GM19372 (cell line): ENCODE measurements around the gene DEGS2.
A peak's percentile ranks its signal among the peaks of the same experiment; 100 is the strongest.

Experiments
- ATAC-seq: cut with Tn5 transposase; IDR thresholded peaks from one replicate; pipeline ENCODE4 v1.9.1; 2021; ENCODE audit warnings: mild to moderate bottlenecking, low read depth, moderate library complexity; ENCODE audit not compliant: unreplicated experiment

DEGS2 gene

DNA sequence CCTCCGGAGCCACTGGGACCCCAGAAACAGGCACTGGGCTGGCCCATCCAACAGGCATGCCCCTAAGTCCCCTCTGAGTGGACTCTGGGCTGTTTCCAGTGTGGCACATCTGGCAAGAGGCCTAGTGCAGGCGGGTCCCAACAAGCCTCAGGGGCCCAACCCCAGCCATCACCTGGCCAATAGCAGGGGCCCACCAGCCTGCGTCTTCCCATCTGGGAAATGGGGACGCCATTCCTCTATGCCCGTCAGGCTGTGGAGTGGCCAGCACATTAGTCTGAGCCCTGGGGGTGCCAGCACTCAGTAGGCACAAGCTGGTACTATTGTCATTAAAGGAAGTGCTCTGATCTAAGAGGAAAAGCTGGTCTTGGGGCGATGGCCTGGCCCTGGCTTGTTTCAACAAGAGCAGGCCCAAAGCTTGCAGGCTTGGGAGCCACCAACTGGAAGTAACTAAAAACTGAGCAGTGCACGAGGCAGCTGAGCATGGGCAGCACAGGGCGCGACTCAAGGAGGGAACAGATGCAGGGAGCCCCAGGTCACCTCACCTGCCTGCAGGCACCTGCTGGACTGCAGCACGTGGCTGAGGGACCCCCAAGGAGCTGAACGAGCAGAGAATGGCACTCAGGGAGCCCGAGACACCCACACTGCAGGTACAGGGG, 8.4 kb downstream of the DEGS2 start:
- ATAC-seq: no peak

DNA sequence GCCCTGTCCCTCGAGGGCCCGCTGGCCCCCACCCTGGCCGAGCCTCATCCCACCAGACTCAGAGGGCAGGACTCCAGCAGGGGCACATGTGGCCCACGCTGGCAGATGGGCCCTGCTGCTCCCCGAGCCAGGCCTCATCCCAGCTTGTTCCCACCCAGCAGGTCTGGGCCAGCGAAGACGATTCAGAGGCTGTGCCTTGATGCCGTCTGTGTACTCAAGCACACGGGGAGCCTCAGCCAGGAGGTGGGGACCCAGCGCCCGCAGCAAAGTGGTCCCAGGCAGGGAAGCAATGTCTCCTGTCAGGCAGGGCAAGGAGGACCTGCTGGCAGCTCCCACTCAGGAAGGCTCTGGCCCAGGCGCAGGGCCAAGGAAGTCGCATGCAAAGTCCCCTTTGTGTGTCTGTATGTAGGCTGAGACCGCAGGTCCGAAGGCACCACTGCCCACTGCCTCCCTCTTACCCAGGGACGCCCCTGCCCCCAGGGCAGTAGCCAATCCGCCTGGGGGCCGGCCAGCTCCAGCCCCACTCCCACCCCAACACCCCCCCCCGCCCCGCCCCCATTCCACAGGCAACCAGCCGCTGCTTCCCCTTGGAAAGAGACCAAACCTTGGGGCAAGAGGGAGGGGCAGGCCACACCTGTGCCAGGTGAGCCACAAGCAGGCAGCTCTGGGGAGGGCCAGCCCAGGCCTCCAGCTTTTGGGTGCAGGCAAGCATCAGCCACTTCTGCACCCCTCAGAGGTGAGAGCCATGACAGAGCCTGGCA, 9.4 kb downstream of the DEGS2 start:
- no peak for ATAC-seq

DNA sequence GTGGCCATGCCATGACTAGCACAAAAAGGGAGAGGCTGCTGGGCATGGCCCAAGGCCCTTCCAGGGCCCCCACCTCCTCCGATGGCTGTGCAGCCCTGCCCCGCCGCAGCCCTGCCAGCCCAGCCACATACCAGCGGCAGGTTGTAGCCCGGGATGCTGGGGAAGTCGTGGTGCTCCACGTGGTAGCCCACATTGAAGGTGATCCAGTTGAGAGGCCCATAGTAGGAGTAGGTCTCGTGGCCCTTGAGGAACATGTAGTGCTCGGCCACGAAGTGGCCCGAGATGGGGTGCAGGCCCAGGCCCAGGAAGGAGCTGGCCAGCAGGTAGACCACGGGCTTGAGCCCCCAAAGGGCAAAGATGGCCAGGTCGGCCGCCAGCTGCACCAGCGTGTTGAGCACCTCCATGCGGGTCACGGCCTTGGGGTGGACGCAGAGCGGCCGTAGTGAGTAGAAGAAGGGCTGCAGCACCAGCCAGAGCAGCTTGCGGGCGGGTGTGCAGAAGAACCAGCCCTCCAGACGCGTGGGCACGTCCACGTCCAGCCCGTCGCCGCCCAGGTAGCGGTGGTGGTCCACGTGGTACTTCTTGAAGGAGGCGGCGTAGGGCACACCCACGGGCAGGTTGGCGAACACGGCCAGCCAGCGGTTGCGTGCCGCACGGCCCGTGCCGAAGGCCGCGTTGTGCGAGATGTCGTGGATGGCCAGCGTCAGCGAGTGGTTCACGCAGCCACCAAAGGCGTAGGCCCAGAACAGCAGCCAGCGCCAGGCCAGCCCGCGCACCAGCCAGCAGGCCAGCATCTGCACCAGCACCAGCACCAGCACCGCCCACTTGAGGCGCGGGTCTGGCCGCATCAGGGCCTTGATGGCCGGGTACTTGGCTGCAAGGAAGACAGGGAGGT, 10.4 kb downstream of the DEGS2 start:
- no peak for ATAC-seq

DNA sequence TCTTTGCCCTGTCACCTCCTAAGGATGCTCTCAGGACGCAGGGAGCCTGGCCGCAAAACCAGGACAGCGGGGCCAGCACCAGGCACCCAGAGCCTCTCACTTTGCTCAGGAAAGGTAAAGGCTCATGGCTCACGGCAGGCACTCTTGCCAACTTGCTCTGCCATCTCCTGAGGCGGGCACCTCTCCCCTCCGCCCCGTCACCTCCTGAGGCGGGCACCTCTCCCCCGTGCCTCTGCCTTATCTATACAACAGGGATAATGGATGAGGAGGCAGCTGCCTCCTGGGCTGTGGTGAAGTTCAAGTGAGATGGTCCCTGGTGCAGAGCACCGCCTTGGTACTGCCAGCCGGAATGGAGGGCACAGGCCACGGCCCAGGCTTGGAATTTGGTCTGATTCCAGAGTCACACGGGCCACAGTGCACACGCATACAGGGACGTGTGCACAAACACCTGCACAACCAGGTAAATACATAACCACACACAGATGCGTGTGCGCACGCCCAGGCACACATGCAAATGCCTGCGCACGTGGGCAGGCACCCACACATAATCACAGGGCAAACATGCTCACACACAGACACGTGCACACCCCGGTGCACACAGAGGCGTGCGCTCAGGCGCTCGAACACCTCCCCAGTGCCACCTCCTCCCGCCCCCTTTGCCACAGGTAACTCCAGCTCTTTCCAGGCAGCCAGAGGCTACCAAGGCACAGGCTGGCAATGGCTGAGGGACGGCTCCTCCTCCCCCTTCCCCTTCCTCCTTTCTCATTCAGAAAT, 11.6 kb downstream of the DEGS2 start:
- no peak for ATAC-seq

DNA sequence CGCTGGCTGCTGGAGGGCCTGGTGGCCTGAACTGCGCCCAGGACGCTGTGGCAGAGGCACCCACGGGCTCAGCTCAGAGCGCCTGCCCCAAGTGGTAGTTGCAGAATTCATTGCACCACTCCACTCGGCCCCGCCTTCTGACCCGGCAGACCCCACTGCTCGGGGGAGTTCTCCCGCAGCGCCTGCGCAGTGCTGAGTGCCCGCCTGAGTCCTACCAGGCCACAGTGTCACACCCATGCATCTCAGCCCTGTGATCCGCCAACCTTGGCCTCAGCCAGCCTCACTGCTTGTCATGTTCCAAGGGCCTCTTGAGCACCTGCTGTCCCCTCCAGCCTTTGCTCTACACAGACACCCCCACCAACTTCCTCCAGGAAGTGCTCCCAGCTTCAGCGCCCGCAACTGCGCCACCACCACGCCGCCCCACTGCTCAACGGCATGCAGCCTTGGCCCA, 12.2 kb downstream of the DEGS2 start:
- ATAC-seq: no peak

DNA sequence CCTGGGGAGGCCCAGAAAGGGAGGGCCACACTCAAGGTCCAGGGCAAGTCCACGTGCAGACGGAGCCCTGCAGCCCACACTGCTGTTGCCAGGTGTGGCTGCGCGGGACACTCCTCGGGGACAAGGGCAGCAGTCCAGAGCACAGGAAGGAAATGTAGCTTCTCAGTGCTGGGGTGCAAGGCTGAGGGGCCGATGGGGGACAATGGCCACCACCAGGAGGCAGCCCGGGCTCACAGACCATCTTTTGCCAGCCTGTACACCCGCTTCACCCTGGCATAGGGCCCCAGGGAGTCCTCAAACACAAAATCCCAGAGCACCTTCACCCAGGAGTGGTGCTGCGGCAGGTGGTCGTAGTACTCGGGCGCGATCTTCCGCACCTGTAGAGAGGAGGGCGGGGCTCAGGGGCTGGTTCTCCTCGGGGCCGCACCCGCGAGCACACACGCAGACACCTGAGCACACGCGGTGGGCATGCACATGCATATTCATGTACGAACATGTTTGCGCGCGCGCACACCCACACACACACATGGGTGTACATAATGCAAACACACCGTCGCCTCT, 12.8 kb downstream of the DEGS2 start:
- ATAC-seq: no peak

DNA sequence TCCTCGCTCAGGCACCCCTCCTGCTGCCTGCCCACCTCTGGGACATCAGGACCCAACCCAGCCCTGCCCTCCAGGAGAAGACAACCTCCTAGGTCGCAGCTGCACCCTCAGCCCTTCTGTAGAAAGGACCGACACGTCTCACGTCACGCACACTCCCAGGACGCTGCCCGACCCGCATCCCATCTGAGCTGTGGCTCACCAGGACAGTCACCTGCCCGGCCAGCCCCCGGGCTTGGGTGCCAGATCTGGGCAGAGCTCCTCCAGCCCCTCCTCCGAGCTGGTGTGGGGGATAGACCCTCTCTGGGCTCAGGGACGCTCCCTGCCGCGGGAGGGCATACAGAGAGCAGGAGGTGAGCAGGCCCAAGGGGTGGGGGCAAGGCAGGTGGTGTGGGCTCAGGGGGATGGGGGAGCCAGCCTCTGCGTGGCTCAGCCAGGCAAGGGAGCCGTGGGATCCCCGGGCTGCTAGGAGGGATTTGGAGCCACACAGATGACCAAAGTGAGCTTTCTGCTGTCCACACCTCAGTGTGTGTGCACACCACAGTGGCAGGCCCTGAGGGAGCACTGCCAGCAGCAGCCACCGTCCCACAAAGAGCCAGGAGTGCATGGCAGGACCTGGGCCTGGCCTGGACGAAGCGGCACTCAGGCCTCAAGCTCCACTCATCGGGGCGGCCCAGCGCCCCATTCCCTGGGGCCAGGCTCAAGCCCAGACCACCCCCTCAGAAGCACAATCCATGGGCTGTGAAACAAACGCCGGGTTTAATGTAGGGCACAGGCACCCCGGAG, 13.6 kb downstream of the DEGS2 start:
- no peak for ATAC-seq

DNA sequence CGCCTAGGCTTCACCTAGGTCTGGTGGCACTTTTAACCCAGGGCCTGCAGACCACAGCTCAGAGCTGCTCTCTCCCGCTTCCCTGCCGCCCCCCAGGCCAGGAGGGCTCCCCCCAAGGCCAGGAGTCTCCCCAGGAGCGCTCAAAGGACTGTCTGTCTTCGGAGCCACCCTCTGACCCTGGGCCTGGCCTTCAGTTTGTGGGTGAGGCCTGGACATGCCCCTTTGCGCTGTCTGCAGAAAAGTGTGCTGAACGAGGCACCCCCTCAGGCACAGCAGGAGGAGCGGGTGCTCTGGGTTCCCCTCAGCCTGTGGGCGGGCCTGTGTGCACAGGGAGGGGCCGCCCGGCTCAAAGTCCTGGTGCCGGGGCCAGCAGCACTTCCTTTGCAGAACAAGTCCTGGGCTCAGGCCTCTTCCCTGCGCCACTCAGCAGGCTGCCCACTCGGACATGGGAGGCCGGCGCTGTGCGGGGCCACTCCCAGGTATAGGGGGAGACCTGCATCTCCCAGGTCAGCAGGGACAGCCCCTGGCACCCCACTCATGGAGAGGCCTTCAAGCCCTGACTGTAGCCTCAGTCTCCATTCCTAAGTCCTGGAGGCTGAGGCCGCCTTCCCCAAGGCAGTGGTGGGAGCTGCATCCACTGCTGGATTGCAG, 14.3 kb downstream of the DEGS2 start:
- no peak for ATAC-seq

DNA sequence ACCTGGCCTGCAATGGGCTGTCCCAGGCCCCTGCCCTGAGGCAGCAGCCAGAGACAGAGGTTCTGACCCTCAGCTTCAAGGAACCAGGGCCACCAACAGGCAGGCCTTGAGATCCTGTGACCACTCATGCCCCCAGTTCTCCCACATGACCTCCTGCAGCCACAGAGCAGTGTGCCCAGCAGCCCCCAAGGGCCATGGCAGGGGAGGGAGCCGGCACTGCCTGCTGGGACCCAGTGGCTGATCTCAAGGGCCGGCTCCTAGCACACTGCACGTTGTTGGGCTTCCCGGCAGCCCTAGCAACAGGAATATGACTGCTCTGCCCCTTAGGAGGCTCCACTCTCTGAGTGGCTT, 14.8 kb downstream of the DEGS2 start:
- no peak for ATAC-seq

DNA sequence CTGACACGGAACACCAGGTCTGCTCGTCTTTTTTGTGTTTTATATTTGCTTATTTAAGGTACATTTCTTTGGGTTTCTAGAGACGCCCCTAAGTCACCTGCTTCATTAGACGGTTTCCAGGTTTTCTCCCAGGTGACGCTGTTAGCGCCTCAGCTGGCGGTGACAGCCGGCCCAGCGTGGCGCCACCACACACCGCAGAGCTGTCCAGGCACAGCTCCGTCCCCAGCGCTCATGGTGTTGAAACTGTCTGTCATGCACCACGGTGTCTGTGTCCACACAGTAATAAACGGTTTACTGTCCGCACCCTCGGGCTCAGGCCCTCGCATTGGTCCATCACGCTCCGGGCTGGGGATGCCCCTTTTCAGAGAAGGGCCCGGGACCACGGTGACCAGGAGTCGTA, 15.5 kb downstream of the DEGS2 start:
- no peak for ATAC-seq

DNA sequence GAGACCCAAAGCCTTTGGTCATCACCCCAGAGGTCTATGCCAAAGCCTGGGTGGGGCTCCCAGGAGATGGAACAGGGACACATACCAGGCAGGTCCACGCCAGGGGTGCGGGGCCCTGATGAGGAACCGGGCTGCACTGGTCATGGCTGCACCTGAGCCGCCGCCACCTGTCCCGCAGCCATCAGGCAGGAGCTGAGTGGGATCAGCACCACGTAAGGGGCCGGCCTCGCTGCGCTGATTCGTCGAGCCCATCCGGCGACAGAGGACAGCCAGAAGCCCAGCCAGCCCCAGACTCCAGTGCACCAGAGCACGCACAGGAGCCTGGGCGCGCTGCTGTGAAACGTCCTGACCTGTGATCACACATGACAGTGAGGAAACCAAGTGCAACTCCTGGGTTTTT, 15.9 kb downstream of the DEGS2 start:
- no peak for ATAC-seq

DNA sequence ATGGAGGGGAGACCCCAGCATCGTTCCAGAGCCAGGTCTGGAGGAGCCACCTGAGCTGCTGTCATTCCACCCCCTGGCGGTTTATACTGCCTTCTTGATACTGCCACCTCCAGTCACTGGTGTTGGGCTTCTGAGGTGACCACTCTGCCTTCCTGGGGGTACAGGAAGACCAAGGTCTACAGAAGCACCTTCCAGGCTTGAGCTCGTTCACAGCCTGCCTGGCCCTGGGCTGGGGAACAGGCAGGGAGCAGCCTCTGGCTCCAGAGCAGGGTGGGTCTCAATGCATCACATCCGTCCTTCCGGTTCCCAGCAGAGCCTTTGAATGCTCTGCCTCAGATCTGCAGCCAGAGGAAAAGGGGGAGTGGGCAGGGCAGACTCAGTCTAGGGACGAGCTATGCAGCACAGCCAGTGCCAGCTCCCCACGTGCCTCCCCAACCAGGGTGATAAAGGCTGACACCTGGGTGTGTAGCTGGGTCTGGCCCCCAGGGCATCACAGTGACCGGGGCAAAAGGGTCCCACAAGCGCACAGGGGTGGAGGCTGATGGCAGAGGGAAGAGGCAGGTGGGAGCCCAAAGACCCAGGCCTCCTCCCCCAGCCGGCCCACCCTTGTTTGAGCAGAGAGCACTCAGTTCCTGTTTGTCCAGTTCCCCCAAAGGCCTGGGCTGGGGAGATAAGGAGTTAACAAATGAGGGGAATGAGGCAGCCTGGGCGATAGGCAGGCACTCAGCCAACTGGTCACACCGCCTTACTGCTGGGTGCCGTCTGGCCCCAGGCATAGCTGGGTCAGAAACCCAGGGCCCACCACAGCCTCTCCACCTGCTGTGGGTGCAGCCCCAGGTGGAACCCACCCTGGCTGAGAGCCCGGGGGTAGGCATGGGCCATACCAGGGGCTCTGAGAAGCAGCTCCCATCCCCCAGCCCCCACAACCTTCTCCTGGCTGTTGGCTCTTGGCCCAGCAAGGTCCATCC, 17.1 kb downstream of the DEGS2 start:
- ATAC-seq: no peak

DNA sequence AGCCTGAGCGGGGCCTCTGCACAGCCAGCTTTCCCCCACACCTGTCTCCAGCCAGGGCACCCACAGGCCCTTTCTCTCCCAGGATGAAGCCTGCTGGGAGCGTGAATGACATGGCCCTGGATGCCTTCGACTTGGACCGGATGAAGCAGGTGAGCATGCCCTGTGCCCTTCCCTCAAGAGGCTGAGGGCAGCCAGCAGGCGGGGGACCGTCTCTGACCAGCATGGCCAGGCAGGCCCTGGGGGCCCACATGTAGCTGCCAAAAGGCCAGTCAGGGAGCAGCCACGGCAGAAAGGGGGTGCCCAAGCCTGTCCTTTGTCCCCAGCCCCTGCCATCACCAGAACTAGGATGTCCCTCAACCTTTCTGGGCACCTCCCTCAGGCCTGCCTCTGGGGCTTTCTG, 18.3 kb downstream of the DEGS2 start:
- no peak for ATAC-seq

DNA sequence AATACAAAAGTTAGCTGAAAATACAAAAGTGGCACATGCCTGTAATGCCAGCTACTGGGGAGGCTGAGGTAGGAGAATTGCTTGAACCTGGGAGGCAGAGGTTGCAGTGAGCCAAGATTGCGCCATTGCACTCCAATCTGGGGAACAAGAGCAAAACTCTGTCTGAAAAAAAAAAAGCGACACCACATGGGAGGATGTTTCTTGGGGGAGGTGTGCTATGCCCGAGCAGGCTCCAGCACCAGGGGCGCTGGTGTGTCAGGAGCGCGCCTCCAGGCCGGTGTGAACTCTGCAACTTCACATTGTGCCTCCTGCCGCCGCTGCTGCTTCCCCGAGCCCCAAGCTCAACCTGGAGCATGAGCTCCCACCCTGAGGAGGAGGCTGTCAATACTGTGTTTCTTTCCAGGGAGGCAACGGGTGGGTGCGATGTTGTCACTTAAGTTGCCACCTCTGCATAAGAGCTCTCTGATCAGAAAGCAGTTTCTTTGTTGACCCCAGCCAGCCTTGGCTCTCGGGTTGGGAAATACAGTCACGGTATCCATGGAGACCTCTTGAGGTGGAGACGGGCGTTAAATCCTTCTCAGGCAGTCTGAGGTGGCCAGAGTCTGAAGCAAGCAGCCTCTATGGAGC, 18.9 kb downstream of the DEGS2 start:
- ATAC-seq: no peak

DNA sequence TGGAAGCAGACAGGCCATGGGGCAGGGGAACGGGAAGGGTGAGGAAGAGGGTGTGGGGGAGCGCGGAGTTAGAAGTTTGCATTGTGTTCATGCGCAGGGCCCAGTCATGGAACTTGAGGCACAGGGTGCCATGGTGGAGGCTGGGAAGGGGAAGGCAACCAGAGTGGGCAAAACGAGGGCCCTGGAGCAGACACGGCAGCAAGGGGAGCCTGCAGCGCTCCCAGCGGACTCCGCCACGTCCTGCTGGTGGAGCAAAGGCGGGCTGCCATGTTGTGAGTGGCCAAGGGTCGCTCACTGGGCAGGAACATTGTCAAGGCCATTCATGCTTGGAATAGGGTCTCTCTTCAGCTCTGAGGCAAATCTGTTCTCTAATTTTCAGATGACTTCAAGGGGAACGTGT, 20.5 kb downstream of the DEGS2 start:
- no peak for ATAC-seq

DNA sequence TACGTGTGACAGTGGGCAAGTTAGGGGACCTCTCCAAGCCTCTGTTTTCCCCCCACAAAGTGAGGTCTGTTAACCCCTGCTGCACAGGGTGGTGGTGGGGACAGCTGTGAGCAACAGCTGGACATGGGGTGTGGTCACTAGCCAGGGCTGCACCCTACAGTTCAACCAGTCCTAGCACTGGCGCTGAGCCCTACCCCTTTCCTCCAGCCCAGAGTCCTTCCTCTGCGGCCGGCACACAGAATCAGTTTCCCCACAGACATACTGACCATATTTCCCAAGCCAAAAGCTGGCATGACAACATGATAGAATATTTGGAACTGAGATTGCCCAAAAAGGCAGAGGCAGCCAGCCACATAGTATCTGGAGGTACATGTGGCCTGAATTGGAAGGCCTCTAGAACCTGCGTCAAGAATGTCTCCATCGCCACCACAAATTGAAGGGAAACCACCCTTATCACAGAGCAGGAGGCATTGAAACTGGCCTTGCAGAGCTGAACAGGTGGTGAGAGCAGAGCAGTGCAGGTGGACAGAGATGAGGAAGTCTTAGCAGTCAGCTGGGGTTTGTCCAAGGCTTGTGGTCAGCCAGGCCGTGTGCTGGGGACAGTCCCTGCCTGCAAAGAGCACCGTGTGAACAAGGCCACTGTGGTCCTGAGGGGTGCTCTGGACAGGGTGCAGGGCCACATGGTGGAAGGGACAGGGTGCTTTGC, 21.2 kb downstream of the DEGS2 start:
- ATAC-seq: peak; percentile 78

DNA sequence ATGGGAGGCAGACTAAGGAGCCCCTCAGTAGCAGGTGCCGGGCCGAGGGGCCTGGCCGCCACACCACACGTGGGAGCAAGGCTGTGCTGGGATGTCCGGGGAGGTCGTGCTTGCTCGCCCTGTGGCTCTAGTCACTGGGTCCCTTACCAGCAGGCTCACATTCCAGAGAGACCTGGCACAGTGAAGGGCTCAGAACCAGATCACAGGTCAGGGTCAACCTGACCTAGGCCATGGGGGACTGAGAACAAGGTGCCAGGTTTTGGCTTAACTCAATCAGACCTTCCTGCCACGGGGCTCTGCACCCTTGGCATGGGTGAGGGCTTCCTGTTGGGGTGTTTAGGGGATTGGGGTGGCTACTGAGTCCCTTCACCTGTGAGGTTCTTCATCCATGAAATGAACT, 22.3 kb downstream of the DEGS2 start:
- ATAC-seq: no peak
